IMR-90 (cell line): ENCODE measurements around the gene ARL14EP. TPM values are rescaled to one million over a fixed set of nuclear protein-coding genes. Genes with fewer than 3 reads are reported as not detected.

Experiments used
- ATAC-seq: fragments of 200-7000 bp; cut with Tn5 transposase; 2 replicates; pipeline ENCODE4 v1.9.1; 2020; ENCODE audit warnings: low read depth, mild to moderate bottlenecking, moderate library complexity
- BruUV-seq: library from RNA; stranded (reverse); fragments of 400-500 nt; replicated peaks from 2 replicates; lab custom pipeline; 2021; lab: Mats Ljungman, UMichigan
- CTCF ChIA-PET: fragments of 300-600 bp; formaldehyde crosslinking; extraction: SDS; loops from one replicate; lab custom pipeline; 2021; ENCODE audit warnings: antibody characterized with exemption; lab: Yijun Ruan, JAX
- POLR2A ChIA-PET: fragments of 300-600 bp; sonication (Branson Sonifier 250); formaldehyde crosslinking; loops from one replicate; lab custom pipeline; 2022; ENCODE audit warnings: antibody characterized with exemption; ENCODE audit not compliant: unreplicated experiment; lab: Charles Lee
- DNase-seq: peaks from one replicate; pipeline ENCODE4 v3.0.0; 2013
- H2AFZ ChIP-seq: replicated peaks from 2 replicates; pipeline ENCODE3; 2013; ENCODE audit warnings: low read length, mild to moderate bottlenecking; ENCODE audit not compliant: poor library complexity
- H2AK5ac ChIP-seq: 2 replicates; pipeline ENCODE4 v1.6.1; 2013; ENCODE audit warnings: low read depth, low read length, inconsistent platforms
- H2AK9ac ChIP-seq: replicated peaks from 2 replicates; pipeline ENCODE3; 2013; ENCODE audit warnings: mild to moderate bottlenecking, low read depth, low read length, moderate library complexity; ENCODE audit not compliant: poor library complexity
- H2BK120ac ChIP-seq: 2 replicates; pipeline ENCODE4 v1.6.1; 2013; ENCODE audit warnings: low read depth, low read length, inconsistent platforms
- H2BK15ac ChIP-seq: 3 replicates; pipeline ENCODE4 v1.6.1; 2013; ENCODE audit warnings: low read depth, low read length, inconsistent platforms
- H2BK20ac ChIP-seq: 2 replicates; pipeline ENCODE4 v1.6.1; 2013; ENCODE audit warnings: low read depth, mild to moderate bottlenecking, inconsistent platforms, low read length, moderate library complexity
- H2BK5ac ChIP-seq: 2 replicates; pipeline ENCODE4 v1.6.1; 2013; ENCODE audit warnings: mild to moderate bottlenecking, low read depth, low read length, inconsistent platforms; ENCODE audit not compliant: poor library complexity, severe bottlenecking
- H3K14ac ChIP-seq: replicated peaks from 2 replicates; pipeline ENCODE4 v1.6.1; 2013; ENCODE audit warnings: low read depth, low read length, inconsistent platforms
- H3K18ac ChIP-seq: 2 replicates; pipeline ENCODE4 v1.6.1; 2013; ENCODE audit warnings: low read depth, low read length, control low read depth
- H3K23ac ChIP-seq: 2 replicates; pipeline ENCODE4 v1.6.1; 2013; ENCODE audit warnings: low read depth, low read length, inconsistent platforms
- H3K27ac ChIP-seq: 2 replicates; pipeline ENCODE4 v1.5.1; 2013; ENCODE audit warnings: mild to moderate bottlenecking, control low read depth, low read length; ENCODE audit not compliant: insufficient read depth
- H3K27me3 ChIP-seq: 2 replicates; pipeline ENCODE4 v1.6.1; 2013; ENCODE audit warnings: low read length; ENCODE audit not compliant: control insufficient read depth, insufficient read depth
- H3K36me3 ChIP-seq: 2 replicates; pipeline ENCODE4 v1.6.1; 2013; ENCODE audit warnings: low read length, mixed read lengths; ENCODE audit not compliant: control insufficient read depth, insufficient read depth
- H3K4ac ChIP-seq: 2 replicates; pipeline ENCODE4 v1.6.1; 2013; ENCODE audit warnings: low read depth, low read length, inconsistent platforms
- H3K4me1 ChIP-seq: 2 replicates; pipeline ENCODE4 v1.6.1; 2013; ENCODE audit warnings: low read length, mixed read lengths; ENCODE audit not compliant: control insufficient read depth, insufficient read depth
- H3K4me2 ChIP-seq: 2 replicates; pipeline ENCODE4 v1.6.1; 2013; ENCODE audit warnings: low read depth, mild to moderate bottlenecking, control low read depth, low read length, moderate library complexity
- H3K4me3 ChIP-seq: 2 replicates; pipeline ENCODE4 v1.5.1; 2013; ENCODE audit warnings: low read depth, mild to moderate bottlenecking, control low read depth, low read length, moderate library complexity; ENCODE audit not compliant: insufficient read depth
- H3K56ac ChIP-seq: 2 replicates; pipeline ENCODE4 v1.6.1; 2013; ENCODE audit warnings: low read length, inconsistent platforms; ENCODE audit not compliant: insufficient read depth; ENCODE audit errors: extremely low read depth
- H3K79me1 ChIP-seq, 2 experiments: 2 replicates each; pipeline ENCODE4 v1.6.1; 2013; ENCODE audit warnings: low read length in 2 of 2, inconsistent platforms in 1 of 2, low read depth in 1 of 2
- H3K9ac ChIP-seq: 2 replicates; pipeline ENCODE4 v1.6.1; 2013; ENCODE audit warnings: low read depth, low read length, control low read depth
- H3K9me1 ChIP-seq: 2 replicates; pipeline ENCODE4 v1.6.1; 2013; ENCODE audit warnings: low read length, inconsistent platforms; ENCODE audit not compliant: insufficient read depth
- H3K9me3 ChIP-seq: 2 replicates; pipeline ENCODE4 v1.6.1; 2013; ENCODE audit warnings: low read length; ENCODE audit not compliant: control insufficient read depth, insufficient read depth
- H4K20me1 ChIP-seq: 2 replicates; pipeline ENCODE4 v1.6.1; 2013; ENCODE audit warnings: low read length, inconsistent platforms; ENCODE audit not compliant: insufficient read depth
- H4K5ac ChIP-seq: 2 replicates; pipeline ENCODE4 v1.6.1; 2013; ENCODE audit warnings: mild to moderate bottlenecking, low read depth, low read length, control low read depth
- H4K8ac ChIP-seq, 2 experiments: 2 replicates each; pipeline ENCODE4 v1.6.1; 2013; ENCODE audit warnings: low read depth in 2 of 2, low read length in 2 of 2, control low read depth in 1 of 2, inconsistent platforms in 1 of 2
- H4K91ac ChIP-seq: 2 replicates; pipeline ENCODE4 v1.6.1; 2013; ENCODE audit warnings: low read depth, low read length, inconsistent platforms; ENCODE audit not compliant: insufficient read depth
- BHLHE40 ChIP-seq: fragments of 150-350 bp; IDR thresholded peaks from 2 replicates; pipeline ENCODE4 v1.6.1; 2016; ENCODE audit warnings: mild to moderate bottlenecking, low read depth, low read length
- CEBPB ChIP-seq: IDR thresholded peaks from 2 replicates; pipeline ENCODE4 v1.6.1; 2012; ENCODE audit warnings: low read depth, low read length, improper control_type of control experiment
- CHD1 ChIP-seq: IDR thresholded peaks from 2 replicates; pipeline ENCODE4 v1.6.1; 2012; ENCODE audit warnings: low read depth, low read length, improper control_type of control experiment
- FOS ChIP-seq: fragments of 150-350 bp; IDR thresholded peaks from 2 replicates; pipeline ENCODE4 v1.6.1; 2016; ENCODE audit warnings: low read depth, low read length
- MAFK ChIP-seq: IDR thresholded peaks from 2 replicates; pipeline ENCODE4 v1.6.1; 2012; ENCODE audit warnings: low read depth, low read length, improper control_type of control experiment
- MAZ ChIP-seq: IDR thresholded peaks from 2 replicates; pipeline ENCODE4 v1.6.1; 2012; ENCODE audit warnings: low read depth, mild to moderate bottlenecking, low read length, improper control_type of control experiment, moderate library complexity, borderline replicate concordance
- MXI1 ChIP-seq: IDR thresholded peaks from 2 replicates; pipeline ENCODE4 v1.6.1; 2012; ENCODE audit warnings: low read depth, mild to moderate bottlenecking, low read length, moderate library complexity, borderline replicate concordance
- NFE2L2 ChIP-seq: fragments of 150-350 bp; IDR thresholded peaks from 2 replicates; pipeline ENCODE4 v1.6.1; 2016; ENCODE audit warnings: low read depth, mild to moderate bottlenecking, low read length
- POLR2A ChIP-seq: IDR thresholded peaks from 2 replicates; pipeline ENCODE4 v1.6.1; 2012; ENCODE audit warnings: mild to moderate bottlenecking, low read depth, low read length
- RAD21 ChIP-seq: IDR thresholded peaks from 2 replicates; pipeline ENCODE4 v1.6.1; 2012; ENCODE audit warnings: low read length, improper control_type of control experiment
- RCOR1 ChIP-seq: IDR thresholded peaks from 2 replicates; pipeline ENCODE4 v1.6.1; 2012; ENCODE audit warnings: mild to moderate bottlenecking, low read length, improper control_type of control experiment; ENCODE audit not compliant: insufficient replicate concordance
- RFX5 ChIP-seq: IDR thresholded peaks from 2 replicates; pipeline ENCODE4 v1.8.0; 2012; ENCODE audit warnings: low read depth, mild to moderate bottlenecking, low read length, moderate library complexity
- SMC3 ChIP-seq: fragments of 150-350 bp; IDR thresholded peaks from 2 replicates; pipeline ENCODE4 v1.6.1; 2016; ENCODE audit warnings: low read depth, mild to moderate bottlenecking, antibody characterized with exemption, low read length, moderate library complexity
- WGBS, 2 experiments: methylation state at CpG; one replicate each; pipeline versions ENCODE4 v1.1.5 to v1.1.7; 2013; ENCODE audit warnings: missing lambda C conversion rate in 2 of 2; ENCODE audit not compliant: insufficient read length in 1 of 2; ENCODE audit errors: extremely low coverage in 2 of 2; 5-methylcytosine and 5-hydroxymethylcytosine counted together
- dilution Hi-C: fragments of 300-500 bp; cut with HindIII; formaldehyde crosslinking; loops from one replicate; pipeline ENCODE4 v1.14.3; 2018; ENCODE audit warnings: low sequenced_read_pairs; ENCODE audit not compliant: unreplicated experiment
- in situ Hi-C: fragments of 300-500 bp; cut with MboI; formaldehyde crosslinking; loops from 3 replicates; pipeline ENCODE4 v1.14.3; 2019; ENCODE audit warnings: low sequenced_read_pairs, inconsistent platforms, mixed read lengths
- intact Hi-C: fragments of 100-400 bp; cut with micrococcal nuclease; formaldehyde crosslinking; loops from 2 replicates; pipeline ENCODE4 v1.10.0; 2022
- polyA plus RNA-seq, 3 experiments: library from polyadenylated mRNA; depleted of rRNA; stranded (reverse); fragments of >200 nt; gene quantifications; 2 replicates each; pipeline ENCODE4 v1.2.3, GENCODE V29; 2012; ENCODE audit warnings: low replicate concordance in 1 of 3
- total RNA-seq: library from RNA; depleted of rRNA; stranded (reverse); fragments of >200 nt; gene quantifications from 2 replicates; pipeline ENCODE4 v1.2.3, GENCODE V29; 2012
- TF ChIP-seq, protein P1 (sequence below): fragments of 150-350 bp; IDR thresholded peaks from 2 replicates; pipeline ENCODE4 v1.6.1; 2017; ENCODE audit warnings: mild to moderate bottlenecking, antibody characterized with exemption, low read length, low read depth
- TF ChIP-seq, protein P2 (sequence below): conservative IDR thresholded peaks from 2 replicates; pipeline ENCODE4 v1.5.1; 2012; ENCODE audit warnings: mild to moderate bottlenecking, low read depth, low read length, improper control_type of control experiment
- TF ChIP-seq, protein P3 (sequence below): fragments of 150-350 bp; IDR thresholded peaks from 2 replicates; pipeline ENCODE4 v1.6.1; 2016; ENCODE audit warnings: low read depth, mild to moderate bottlenecking, low read length, moderate library complexity, borderline replicate concordance

ARL14EP gene
- total and polyA plus RNA-seq, 2 of the 4 experiments (the other 2 are of a cell fraction), result 13.8 to 15.7 TPM

DNA sequence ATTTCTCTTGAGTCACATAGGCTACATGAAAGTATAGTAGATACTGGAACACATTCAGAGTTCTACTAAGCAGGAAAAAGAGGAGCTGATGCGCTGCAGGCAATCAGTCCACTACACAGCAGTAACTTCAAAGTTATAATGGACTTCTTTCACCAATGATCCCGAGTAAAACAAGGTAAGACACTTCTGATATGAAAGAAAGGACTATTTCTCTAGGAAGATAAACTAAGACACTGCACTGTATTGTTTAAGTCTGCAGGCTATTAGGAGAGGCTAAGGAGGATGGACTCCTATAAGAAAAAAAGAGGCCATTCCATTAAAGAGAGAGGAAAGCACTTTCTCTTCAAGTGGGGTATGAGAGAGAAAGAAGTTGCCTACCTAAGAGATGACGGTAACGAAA is 31.6 kb upstream of the ARL14EP start:
- no peak overlapping the region for H4K91ac ChIP-seq
- H3K79me1 ChIP-seq, result no peaks in the 10 kb centered on the region
- no peak overlapping the region for H3K4ac ChIP-seq
- dilution Hi-C loops, result no loop called here
- H4K20me1 ChIP-seq, result no peaks in the 10 kb centered on the region; the same call in 1 of the 2 replicates
- H2AFZ ChIP-seq, result no peak overlapping the region
- H2AK5ac ChIP-seq, result no peak overlapping the region
- no peak overlapping the region for H2BK120ac ChIP-seq
- no peak overlapping the region for H3K9ac ChIP-seq
- H3K4me1 ChIP-seq, result no peaks in the 10 kb centered on the region
- H2BK15ac ChIP-seq, result no peak overlapping the region
- no peak overlapping the region for H3K4me3 ChIP-seq
- CTCF ChIA-PET, result no interaction called here
- no peak overlapping the region for H4K8ac ChIP-seq
- POLR2A ChIA-PET, result no interaction called here
- no peak overlapping the region for H3K4me2 ChIP-seq
- no peak overlapping the region for H4K5ac ChIP-seq
- no TSS peak for BruUV-seq
- H3K36me3 ChIP-seq, result no peaks in the 10 kb centered on the region
- in situ Hi-C loops, result no loop called here
- H3K27me3 ChIP-seq, result no peaks in the 10 kb centered on the region
- DNase-seq, result no peak
- H2BK20ac ChIP-seq, result no peak overlapping the region
- no peak overlapping the region for H3K27ac ChIP-seq
- intact Hi-C loops, result no loop called here
- no CpG with 5 or more reads among the region's 4 CpGs for WGBS, 2 experiments
- no peak overlapping the region for H3K56ac ChIP-seq
- no peaks in the 10 kb centered on the region for H3K9me3 ChIP-seq
- H2BK5ac ChIP-seq, result no peak overlapping the region
- no peak overlapping the region for H3K23ac ChIP-seq
- H3K14ac ChIP-seq, result no peak overlapping the region
- no peak for TF ChIP-seq NFE2L2
- no peak for TF ChIP-seq RAD21
- TF ChIP-seq, protein P1, sequence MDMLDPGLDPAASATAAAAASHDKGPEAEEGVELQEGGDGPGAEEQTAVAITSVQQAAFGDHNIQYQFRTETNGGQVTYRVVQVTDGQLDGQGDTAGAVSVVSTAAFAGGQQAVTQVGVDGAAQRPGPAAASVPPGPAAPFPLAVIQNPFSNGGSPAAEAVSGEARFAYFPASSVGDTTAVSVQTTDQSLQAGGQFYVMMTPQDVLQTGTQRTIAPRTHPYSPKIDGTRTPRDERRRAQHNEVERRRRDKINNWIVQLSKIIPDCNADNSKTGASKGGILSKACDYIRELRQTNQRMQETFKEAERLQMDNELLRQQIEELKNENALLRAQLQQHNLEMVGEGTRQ, result no peak
- TF ChIP-seq, protein P2, sequence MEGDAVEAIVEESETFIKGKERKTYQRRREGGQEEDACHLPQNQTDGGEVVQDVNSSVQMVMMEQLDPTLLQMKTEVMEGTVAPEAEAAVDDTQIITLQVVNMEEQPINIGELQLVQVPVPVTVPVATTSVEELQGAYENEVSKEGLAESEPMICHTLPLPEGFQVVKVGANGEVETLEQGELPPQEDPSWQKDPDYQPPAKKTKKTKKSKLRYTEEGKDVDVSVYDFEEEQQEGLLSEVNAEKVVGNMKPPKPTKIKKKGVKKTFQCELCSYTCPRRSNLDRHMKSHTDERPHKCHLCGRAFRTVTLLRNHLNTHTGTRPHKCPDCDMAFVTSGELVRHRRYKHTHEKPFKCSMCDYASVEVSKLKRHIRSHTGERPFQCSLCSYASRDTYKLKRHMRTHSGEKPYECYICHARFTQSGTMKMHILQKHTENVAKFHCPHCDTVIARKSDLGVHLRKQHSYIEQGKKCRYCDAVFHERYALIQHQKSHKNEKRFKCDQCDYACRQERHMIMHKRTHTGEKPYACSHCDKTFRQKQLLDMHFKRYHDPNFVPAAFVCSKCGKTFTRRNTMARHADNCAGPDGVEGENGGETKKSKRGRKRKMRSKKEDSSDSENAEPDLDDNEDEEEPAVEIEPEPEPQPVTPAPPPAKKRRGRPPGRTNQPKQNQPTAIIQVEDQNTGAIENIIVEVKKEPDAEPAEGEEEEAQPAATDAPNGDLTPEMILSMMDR, result no peak
- TF ChIP-seq RFX5, result no peak
- no peak for TF ChIP-seq MAFK
- TF ChIP-seq CHD1, result no peak
- no peak for TF ChIP-seq POLR2A
- no peak for TF ChIP-seq CEBPB
- TF ChIP-seq MXI1, result no peak
- TF ChIP-seq RCOR1, result no peak
- TF ChIP-seq SMC3, result no peak
- TF ChIP-seq BHLHE40, result no peak
- no peak for TF ChIP-seq MAZ
- no peak for TF ChIP-seq FOS
- TF ChIP-seq, protein P3, sequence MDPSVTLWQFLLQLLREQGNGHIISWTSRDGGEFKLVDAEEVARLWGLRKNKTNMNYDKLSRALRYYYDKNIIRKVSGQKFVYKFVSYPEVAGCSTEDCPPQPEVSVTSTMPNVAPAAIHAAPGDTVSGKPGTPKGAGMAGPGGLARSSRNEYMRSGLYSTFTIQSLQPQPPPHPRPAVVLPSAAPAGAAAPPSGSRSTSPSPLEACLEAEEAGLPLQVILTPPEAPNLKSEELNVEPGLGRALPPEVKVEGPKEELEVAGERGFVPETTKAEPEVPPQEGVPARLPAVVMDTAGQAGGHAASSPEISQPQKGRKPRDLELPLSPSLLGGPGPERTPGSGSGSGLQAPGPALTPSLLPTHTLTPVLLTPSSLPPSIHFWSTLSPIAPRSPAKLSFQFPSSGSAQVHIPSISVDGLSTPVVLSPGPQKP, result no peak
- ATAC-seq, result no peak
- H3K9me1 ChIP-seq, result no peaks in the 10 kb centered on the region
- H3K18ac ChIP-seq, result no peak overlapping the region
- H2AK9ac ChIP-seq, result no peak overlapping the region
